NCI-H2107 treated with DMSO at 0.1 percent for 48 hours (cell line): ENCODE results near the gene CALN1.

ENCODE experiments used
- DNase-seq: peaks from one replicate; lab custom pipeline; 2025; ENCODE audit not compliant: unreplicated experiment; lab: John Stamatoyannopoulos, UW

The CALN1 gene

GRCh38 chr7:72326811-72327210 lies 85.3 kb downstream of the CALN1 start:
- DNase-seq: no peak

- no peak for DNase-seq
These were observed 85.8 kb downstream of the CALN1 start for GRCh38 chr7:72326365-72326764.

DNA sequence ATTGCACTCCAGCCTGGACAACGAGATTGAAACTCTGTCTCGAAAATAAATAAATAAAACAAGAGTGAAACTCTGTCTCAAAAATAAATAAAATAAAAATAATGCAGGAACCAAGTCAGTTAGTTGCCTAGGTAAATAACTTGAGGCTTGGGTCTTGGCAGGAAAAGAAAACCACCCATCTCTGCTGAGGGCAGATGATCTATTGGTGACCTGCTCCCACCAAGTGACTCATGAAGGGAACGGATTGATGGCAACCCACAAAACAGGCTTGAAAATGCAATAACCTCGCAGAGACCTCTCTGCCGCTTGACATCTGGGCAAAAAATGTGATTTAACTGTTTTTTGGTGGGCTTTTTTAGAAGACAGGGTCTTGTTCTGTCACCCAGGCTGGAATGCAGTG lies 86.6 kb downstream of the CALN1 start:
- DNase-seq: no peak

GRCh38 chr7:72321637-72322036 lies 90.5 kb downstream of the CALN1 start:
- no peak for DNase-seq

DNA sequence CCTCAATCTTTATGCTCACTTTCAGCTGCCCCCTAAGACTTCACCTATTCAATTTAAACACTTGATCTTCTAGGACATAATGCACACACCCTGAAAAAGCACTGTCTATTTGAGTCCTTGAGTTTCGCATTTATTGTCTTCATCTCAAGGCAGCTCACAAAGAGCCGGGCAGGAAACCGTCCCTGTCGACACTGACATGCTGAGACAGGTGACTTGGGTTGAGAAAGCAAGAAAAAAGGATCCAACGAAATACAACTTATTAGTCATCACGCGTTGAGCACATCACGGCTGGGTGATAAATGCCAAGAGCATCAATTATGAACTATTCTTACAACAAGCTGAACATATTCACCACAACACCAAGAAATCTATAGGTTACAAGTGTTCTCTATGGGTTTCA lies 91.1 kb downstream of the CALN1 start:
- no peak for DNase-seq

DNA sequence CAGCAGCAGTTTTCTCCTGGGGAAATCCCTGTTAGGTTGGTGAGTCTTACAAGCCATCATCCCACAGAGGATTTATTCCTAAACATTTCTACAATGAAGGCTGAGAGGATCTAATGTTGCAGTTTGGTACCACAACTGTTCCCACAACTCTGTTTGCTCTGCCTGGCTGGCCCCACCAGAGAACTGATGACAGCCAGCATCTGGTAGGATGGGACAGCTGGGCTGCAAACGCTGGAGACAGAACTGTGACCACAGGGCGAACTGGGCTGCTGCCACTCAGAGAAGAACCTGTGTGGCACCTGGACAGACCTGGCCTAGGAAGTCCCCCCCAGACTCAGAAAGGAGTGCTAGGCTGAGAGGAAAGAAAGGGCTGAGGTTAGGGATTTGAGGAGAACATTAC lies 94.8 kb downstream of the CALN1 start:
- DNase-seq: no peak

DNA sequence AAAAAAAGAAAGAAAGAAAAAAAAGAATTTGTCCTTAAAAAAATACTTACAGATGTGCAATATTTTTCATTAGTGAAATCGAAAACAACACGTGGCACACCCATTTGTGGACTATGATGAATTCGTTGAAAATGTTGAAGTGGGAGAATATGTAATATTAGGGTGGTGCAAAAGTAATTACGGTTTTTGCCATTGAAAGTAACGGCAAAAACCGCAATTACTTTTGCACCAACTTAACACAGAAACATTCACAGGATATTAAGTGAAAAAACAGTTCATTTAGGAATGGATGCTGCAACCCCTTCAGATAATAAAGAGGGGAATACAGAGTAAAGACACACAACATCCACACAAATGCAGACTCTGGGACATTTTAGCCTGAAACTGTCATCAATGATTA lies 96.0 kb downstream of the CALN1 start:
- DNase-seq: no peak

DNA sequence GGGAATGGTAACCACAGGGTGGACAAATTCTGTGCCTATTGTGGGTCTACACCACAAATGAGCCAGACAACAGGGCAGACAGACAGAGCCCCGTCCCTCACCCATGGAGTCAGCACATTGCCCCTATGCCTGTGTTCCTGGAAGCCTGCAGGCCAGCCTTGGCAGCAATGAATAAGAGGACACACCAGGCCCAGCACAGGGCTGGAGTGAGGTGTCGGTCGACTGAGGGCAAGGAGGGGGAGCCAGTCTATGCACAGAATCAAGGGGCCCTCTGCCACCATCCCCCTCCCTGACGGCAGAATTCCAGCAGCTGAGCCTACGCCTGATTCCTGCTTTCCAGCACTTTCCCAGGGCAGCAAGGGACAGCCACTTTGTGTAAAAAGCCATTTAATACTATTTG lies 98.2 kb downstream of the CALN1 start:
- no peak for DNase-seq

DNA sequence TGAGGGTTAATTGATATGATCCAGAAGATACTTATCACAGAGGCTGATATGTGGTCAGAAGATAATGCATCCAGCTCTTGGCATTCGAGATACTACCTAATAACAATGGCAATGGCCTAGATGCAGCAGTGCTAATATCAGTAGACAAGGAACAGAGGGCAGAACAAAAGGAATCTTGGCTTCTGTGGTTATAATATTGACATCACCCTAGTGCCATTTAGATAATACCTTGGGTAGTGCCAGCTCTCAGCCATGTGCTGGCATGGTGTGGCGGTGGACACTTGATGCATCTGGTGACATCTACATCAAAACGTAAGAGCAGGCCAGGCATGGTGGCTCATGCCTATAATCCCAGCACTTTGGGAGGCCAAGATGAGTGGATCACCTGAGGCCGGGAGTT lies 101.8 kb downstream of the CALN1 start:
- no peak for DNase-seq

DNA sequence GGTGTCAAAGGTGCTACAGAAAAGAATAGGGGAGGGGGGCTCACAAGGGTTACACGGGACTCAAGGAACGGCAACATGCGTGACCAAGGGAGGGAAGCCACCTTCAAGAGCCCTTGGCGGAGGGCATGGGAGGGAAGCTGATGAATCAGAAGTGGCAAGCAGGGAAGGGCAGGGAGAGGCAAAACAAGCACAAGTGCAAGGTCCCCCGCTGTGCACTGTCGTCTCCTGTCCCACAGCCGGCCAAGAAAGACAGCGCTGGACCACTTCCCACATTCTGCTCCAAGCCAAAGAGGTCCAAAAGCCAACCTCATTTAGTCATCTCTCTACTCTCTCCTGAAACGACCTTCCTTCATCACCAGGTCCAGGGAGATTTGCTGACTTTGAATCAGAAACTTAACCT lies 102.7 kb downstream of the CALN1 start:
- DNase-seq: no peak

DNA sequence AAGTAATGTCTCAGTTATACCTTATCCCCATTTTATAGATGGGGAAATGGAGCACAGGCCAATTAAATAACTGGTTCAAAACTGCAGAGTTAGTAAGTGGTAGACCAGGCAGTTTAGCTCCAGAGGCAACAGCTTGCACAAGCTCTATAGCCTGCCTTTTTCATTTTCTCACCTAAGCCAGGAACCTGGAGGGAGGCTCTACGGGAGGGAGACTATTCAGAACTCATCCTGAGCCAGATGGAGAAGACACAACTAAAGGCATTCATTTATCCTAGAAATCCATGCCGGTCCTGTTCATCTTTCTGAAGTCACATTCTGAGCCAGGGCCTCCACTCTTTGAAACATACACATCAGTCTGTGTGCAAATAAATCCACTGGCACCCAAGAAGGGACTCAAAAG lies 103.2 kb downstream of the CALN1 start:
- DNase-seq: no peak

DNA sequence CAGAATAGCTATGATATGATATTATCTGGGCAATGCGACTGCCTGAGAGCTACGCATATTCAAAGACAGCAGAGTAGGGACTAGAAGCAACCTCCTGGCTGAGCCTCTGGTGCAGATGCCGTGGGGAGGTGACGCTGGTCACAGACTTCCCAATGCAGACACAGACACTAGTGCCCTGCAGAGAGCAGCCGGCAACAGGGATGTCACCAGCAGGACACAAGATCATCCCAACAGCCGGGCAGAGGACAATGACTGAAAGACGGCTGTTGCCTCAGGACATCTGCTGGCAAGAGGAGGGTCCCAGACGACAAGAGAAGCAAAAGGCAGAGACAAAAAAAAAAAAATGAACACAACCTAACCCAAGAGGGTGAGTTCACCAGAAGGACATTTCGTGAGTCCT lies 104.6 kb downstream of the CALN1 start:
- no peak for DNase-seq

GRCh38 chr7:72298912-72299311 lies 113.2 kb downstream of the CALN1 start:
- DNase-seq: no peak

DNA sequence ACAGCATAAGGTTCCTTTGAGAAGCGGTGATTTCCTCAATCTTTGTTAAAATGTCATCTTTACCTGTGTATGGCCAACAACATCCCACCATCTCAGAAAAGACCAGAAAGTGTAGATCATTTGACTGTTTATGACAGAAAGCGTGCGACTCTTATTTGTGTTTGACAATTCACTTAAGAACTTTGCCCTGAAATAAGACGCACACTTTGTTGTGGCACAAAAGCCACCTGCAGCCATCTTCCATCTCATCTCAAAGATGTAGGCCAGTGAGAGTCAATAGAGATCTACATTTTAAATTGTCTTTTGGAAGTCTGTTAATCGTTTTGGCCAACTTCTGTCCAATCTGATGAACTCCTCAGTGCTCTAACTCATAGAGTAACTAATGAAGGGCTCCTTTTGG lies 114.0 kb downstream of the CALN1 start:
- no peak for DNase-seq

DNA sequence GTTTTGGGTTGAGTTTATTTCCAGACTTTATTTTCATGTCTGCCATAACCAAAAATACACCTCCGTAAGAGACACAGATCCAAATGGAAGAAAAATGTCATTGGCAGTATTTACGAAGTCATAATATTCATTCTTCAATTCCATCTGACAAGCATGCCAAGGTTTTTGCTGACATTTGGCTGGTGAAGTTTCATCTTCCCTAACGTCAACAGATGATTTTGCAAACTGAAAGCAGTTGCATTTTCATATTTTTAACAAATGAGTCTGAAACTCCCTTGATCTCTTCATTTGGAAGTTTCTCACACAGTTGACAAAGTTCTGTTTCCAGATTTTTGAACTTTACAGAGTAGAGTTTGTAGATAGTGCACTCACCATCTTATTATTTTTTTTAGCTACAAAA lies 114.5 kb downstream of the CALN1 start:
- DNase-seq: no peak

DNA sequence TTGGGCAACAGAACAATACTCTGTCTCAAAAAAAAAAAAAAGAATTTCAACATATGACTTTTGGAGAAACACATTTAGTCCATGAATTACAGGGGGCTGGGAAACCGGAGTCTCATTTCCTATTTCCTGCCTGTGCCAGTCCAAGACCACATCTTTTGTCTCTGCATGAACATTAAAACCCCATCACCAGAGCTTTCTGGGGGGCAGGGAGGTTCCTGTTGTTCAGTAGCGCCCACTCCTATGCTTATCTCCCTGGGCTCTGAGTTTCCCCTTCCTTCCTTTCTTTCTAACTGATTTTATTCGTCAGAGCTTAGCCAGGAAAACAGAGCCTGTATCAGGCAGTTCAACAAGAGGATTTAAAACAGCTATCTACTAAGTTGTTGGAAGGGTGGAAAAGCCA lies 119.3 kb downstream of the CALN1 start:
- no peak for DNase-seq

DNA sequence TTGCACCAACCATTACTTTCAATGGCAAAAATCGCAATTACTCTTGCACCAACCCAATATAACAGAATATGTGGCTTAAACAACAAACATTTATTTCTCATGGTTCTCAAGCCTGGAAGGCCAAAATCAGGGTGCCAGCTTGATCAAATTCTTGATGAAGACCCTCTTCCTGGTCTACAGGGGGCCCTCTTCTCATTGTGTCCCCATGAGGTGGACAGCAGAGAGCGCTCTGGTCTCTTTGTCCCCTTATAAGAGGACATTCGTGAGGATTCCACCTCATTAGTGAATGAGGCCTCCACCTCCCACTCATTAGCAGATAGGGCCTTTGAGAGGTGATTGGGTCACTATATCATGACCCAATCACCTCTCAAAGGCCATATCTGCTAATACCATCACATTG lies 120.0 kb downstream of the CALN1 start:
- DNase-seq: no peak

DNA sequence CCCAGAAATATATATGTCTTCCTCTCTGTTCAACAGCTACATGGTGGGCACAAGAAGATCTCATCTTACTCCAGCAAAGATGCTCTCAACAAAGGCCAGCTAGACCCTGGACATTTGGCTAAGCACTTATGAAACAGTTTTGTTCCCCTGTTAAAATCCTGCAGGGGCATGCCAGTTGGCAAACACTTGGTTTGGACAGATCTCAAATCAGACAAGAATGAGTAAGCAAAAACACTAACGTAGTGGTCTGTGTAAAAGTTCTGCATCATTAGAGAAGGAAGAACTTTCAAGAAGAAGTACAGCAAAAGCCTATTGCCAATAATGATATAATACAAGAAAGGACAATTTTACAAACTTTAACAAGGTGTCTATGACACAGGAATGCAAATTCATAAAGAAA lies 125.6 kb downstream of the CALN1 start:
- DNase-seq: no peak

GRCh38 chr7:72283309-72283708 lies 128.8 kb downstream of the CALN1 start:
- DNase-seq: no peak

DNA sequence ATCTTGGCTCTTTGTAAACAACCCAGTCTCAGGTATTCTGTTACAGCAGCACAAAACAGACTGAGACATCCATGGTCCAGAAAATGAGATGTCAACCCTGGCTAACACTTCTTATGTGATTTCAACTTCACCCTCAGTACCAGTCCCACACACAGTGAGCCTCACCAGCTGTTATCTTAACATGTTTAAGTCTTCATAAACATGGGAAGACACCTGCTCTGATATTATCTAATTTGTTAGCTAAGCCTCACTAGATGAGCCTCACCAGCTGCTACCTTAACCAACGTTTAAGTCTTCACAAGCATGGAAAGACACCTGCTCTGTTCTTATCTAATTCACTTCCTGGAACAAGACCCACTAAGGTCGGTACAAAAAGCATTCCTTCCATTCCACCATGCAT lies 130.8 kb downstream of the CALN1 start:
- DNase-seq: no peak

- DNase-seq: no peak
These were observed 132.9 kb downstream of the CALN1 start for GRCh38 chr7:72279203-72279602.

GRCh38 chr7:72278550-72278949 lies 133.6 kb downstream of the CALN1 start:
- no peak for DNase-seq

DNA sequence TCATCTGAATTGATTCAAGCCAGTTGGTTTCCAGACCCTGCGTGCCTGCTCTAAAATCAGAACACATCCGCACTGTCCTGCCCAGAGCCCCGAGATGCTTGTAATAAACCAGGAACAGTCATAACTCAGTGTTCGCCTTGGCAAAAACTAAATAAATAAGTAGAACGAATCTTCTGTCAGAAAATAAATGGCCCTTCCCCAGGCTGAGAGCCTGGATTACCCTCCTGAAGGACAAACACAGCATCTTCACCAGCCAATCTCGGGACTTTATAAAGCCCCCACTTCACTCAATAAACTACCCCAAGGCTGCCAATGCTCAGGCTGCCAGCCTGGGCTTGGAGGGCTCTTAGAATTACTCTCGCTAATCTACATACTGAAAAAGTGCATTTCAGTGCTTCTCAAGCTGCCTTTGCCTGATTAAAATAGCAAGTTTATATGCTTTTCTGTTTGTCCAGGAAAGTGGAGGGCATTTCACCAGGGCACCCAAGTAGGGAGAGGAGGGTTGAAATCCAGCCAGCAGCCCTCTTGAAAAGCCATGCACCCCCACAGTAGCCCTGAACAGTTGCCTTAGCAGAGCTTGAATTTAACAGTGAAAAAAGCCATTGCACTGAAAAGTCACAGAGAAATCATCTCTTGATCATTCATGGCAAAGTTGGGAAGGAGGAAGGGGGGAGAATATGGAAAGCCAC lies 136.6 kb downstream of the CALN1 start:
- no peak for DNase-seq

- DNase-seq: no peak
These were observed 139.7 kb downstream of the CALN1 start for GRCh38 chr7:72272479-72272878.
